Tibial nerve (tissue), 3 donors: ENCODE measurements around the gene ZFAND3.

Experiments
- POLR2A ChIP-seq, 2 donors: fragments of 450-650 bp; IDR thresholded peaks; one replicate each; pipeline ENCODE4 v1.6.1; 2017; ENCODE audit warnings: antibody characterized with exemption in 2 of 2, mild to moderate bottlenecking in 2 of 2, moderate library complexity in 2 of 2
- TF ChIP-seq, protein P1 (sequence below), 5 experiments: fragments of 200-600 bp in 3 of 5; fragments of 450-650 bp in 2 of 5; sonication (generic) in 3 of 5; IDR thresholded peaks; one replicate each; pipeline ENCODE4 v1.5.1; 2016 to 2019; ENCODE audit warnings: antibody characterized with exemption in 5 of 5, mild to moderate bottlenecking in 3 of 5, moderate library complexity in 2 of 5

DNA sequence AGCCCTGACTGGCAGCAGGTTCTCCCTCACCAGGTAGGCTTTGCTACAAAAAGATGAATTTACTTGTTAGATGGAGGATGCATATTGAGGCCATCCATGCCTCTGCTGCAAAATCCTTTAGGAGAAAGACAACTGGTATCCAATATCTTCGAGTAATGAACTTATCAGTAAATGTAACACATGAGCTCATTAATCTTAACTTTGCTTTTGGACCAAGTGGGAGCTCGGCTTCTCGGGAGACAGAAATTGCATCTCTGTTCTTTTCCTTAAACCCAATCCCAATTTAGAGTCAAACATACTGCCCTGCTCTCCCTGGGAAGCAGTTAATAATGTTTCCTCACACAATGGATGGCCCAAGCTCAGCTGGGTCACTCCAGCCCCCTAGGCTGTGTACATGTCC lies 330.5 kb downstream of the ZFAND3 start:
- TF ChIP-seq POLR2A (IDR thresholded peaks at IDR 0.05) = no peak
- TF ChIP-seq, protein P1, sequence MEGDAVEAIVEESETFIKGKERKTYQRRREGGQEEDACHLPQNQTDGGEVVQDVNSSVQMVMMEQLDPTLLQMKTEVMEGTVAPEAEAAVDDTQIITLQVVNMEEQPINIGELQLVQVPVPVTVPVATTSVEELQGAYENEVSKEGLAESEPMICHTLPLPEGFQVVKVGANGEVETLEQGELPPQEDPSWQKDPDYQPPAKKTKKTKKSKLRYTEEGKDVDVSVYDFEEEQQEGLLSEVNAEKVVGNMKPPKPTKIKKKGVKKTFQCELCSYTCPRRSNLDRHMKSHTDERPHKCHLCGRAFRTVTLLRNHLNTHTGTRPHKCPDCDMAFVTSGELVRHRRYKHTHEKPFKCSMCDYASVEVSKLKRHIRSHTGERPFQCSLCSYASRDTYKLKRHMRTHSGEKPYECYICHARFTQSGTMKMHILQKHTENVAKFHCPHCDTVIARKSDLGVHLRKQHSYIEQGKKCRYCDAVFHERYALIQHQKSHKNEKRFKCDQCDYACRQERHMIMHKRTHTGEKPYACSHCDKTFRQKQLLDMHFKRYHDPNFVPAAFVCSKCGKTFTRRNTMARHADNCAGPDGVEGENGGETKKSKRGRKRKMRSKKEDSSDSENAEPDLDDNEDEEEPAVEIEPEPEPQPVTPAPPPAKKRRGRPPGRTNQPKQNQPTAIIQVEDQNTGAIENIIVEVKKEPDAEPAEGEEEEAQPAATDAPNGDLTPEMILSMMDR (IDR thresholded peaks at IDR 0.05) = no peak
